Measurements from ENCODE around the gene CLCN3. TPM values are rescaled to one million over a fixed set of nuclear protein-coding genes. Genes with fewer than 3 reads are reported as not detected.

CLCN3 gene
- total RNA-seq, 1 experiment from 2014 or later = 38.3 TPM

GRCh38 chr4:169627307-169627706 is 6.9 kb downstream of the CLCN3 start:
- ChIA-PET CTCF (no interaction called here), POLR2A (interaction anchor here (0.6 kb wide), 1 partner anchor 32 kb away, joined by 3 read pairs; no protein-coding TSS in a partner anchor)
- in situ Hi-C loops (cut with HindIII; ENCODE audit: low pct_unique_long_range_greater_than_20kb, low sequenced_read_pairs) = no loop called here
- Histone ChIP-seq H3K4me1 (ENCODE audit: control insufficient read depth, insufficient read depth, low read length) (peaks cover 3% of the 10 kb centered on the region), H3K36me3 (ENCODE audit: control insufficient read depth, insufficient read depth, low read length) (no peaks in the 10 kb centered on the region), H3K27me3 (ENCODE audit: control insufficient read depth, insufficient read depth, low read length) (no peaks in the 10 kb centered on the region), H3K9me3 (ENCODE audit: control insufficient read depth, insufficient read depth, low read depth, low read length) (no peaks in the 10 kb centered on the region), H3K27ac (ENCODE audit: low read length) (no peak overlapping the region), H3K4me3 (ENCODE audit: low read depth in 2 of 2, low read length in 2 of 2) (no peak overlapping the region)
- no peak for DNase-seq (ENCODE audit: low read depth, low spot score)
- BruUV-seq (replicated peaks) = no TSS peak
- no peak for ATAC-seq
- TF ChIP-seq, protein P1, sequence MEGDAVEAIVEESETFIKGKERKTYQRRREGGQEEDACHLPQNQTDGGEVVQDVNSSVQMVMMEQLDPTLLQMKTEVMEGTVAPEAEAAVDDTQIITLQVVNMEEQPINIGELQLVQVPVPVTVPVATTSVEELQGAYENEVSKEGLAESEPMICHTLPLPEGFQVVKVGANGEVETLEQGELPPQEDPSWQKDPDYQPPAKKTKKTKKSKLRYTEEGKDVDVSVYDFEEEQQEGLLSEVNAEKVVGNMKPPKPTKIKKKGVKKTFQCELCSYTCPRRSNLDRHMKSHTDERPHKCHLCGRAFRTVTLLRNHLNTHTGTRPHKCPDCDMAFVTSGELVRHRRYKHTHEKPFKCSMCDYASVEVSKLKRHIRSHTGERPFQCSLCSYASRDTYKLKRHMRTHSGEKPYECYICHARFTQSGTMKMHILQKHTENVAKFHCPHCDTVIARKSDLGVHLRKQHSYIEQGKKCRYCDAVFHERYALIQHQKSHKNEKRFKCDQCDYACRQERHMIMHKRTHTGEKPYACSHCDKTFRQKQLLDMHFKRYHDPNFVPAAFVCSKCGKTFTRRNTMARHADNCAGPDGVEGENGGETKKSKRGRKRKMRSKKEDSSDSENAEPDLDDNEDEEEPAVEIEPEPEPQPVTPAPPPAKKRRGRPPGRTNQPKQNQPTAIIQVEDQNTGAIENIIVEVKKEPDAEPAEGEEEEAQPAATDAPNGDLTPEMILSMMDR (IDR thresholded peaks at IDR 0.05) = no peak
- TF ChIP-seq TCF7L2 (IDR thresholded peaks at IDR 0.05; ENCODE audit: low read depth, low read length) = no peak
- no peak for TF ChIP-seq SIN3A (IDR thresholded peaks at IDR 0.05; ENCODE audit: borderline replicate concordance, insufficient read depth, low read depth, low read length)
- no peak for TF ChIP-seq REST (IDR thresholded peaks at IDR 0.05; ENCODE audit: insufficient read depth in 1 of 2, low read depth in 2 of 2, low read length in 1 of 2)
- TF ChIP-seq POLR2AphosphoS5 (IDR thresholded peaks at IDR 0.05; ENCODE audit: low read depth, low read length) = no peak
- intact Hi-C loops (cut with micrococcal nuclease; ENCODE audit: unreplicated experiment) = no loop called here

GRCh38 chr4:169628579-169628978 is 8.2 kb downstream of the CLCN3 start:
- ATAC-seq (no peak), DNase-seq (ENCODE audit: low read depth, low spot score) (no peak)
- Histone ChIP-seq H3K27me3 (ENCODE audit: control insufficient read depth, insufficient read depth, low read length) (no peaks in the 10 kb centered on the region), H3K9me3 (ENCODE audit: control insufficient read depth, insufficient read depth, low read depth, low read length) (no peaks in the 10 kb centered on the region), H3K27ac (ENCODE audit: low read length) (no peak overlapping the region), H3K36me3 (ENCODE audit: control insufficient read depth, insufficient read depth, low read length) (no peaks in the 10 kb centered on the region), H3K4me3 (ENCODE audit: low read depth in 2 of 2, low read length in 2 of 2) (no peak overlapping the region), H3K4me1 (ENCODE audit: control insufficient read depth, insufficient read depth, low read length) (no peaks in the 10 kb centered on the region)
- intact Hi-C loops (cut with micrococcal nuclease; ENCODE audit: unreplicated experiment) = no loop called here
- POLR2A ChIA-PET = no interaction called here
- TF ChIP-seq, protein P1 (IDR thresholded peaks at IDR 0.05) = no peak
- no peak for TF ChIP-seq TCF7L2 (IDR thresholded peaks at IDR 0.05; ENCODE audit: low read depth, low read length)
- TF ChIP-seq SIN3A (IDR thresholded peaks at IDR 0.05; ENCODE audit: borderline replicate concordance, insufficient read depth, low read depth, low read length) = no peak
- TF ChIP-seq POLR2AphosphoS5 (IDR thresholded peaks at IDR 0.05; ENCODE audit: low read depth, low read length) = no peak
- TF ChIP-seq REST (IDR thresholded peaks at IDR 0.05; ENCODE audit: insufficient read depth in 1 of 2, low read depth in 2 of 2, low read length in 1 of 2) = no peak
- CTCF ChIA-PET = no interaction called here
- in situ Hi-C loops (cut with HindIII; ENCODE audit: low pct_unique_long_range_greater_than_20kb, low sequenced_read_pairs) = no loop called here
- TSS peak; percentile 13 for BruUV-seq (replicated peaks)

All from Panc1 (cell line).